NCI-H2171 treated with DMSO at 0.1 percent for 48 hours (cell line): ENCODE measurements around the gene GAS2.

Source experiments
- DNase-seq: peaks from one replicate; lab custom pipeline; 2025; lab: John Stamatoyannopoulos, UW

The GAS2 gene

GRCh38 chr11:22728600-22729389 is 62.4 kb downstream of the GAS2 start:
- DNase-seq, result peak; percentile 35

GRCh38 chr11:22730319-22730718 is 63.9 kb downstream of the GAS2 start:
- peak; percentile 44 for DNase-seq

- no peak for DNase-seq
These were observed 66.2 kb downstream of the GAS2 start for GRCh38 chr11:22732588-22732987.

- peak; percentile 97 for DNase-seq
These were observed 67.3 kb downstream of the GAS2 start for GRCh38 chr11:22733475-22734248.

- no peak for DNase-seq
These were observed 68.4 kb downstream of the GAS2 start for GRCh38 chr11:22734628-22735345.

- peak; percentile 9 for DNase-seq
These were observed 75.8 kb downstream of the GAS2 start for GRCh38 chr11:22742157-22742613.

- DNase-seq, result no peak
These were observed 83.1 kb downstream of the GAS2 start for GRCh38 chr11:22749536-22749935.

GRCh38 chr11:22752908-22753310 is 86.5 kb downstream of the GAS2 start:
- DNase-seq, result peak; percentile 98

- DNase-seq, result peak; percentile 88
These were observed 87.0 kb downstream of the GAS2 start for GRCh38 chr11:22753416-22753815.

- DNase-seq, result no peak
These were observed 94.7 kb downstream of the GAS2 start for GRCh38 chr11:22761066-22761465.

GRCh38 chr11:22763166-22763565 is 96.8 kb downstream of the GAS2 start:
- no peak for DNase-seq

- DNase-seq, result no peak
These were observed 98.3 kb downstream of the GAS2 start for GRCh38 chr11:22764735-22765134.

GRCh38 chr11:22768281-22768680 is 101.9 kb downstream of the GAS2 start:
- no peak for DNase-seq

GRCh38 chr11:22769081-22769480 is 102.7 kb downstream of the GAS2 start:
- DNase-seq, result no peak

GRCh38 chr11:22774716-22775115 is 108.3 kb downstream of the GAS2 start:
- no peak for DNase-seq

- no peak for DNase-seq
These were observed 108.8 kb downstream of the GAS2 start for GRCh38 chr11:22775248-22775647.

GRCh38 chr11:22778642-22779041 is 112.2 kb downstream of the GAS2 start:
- peak; percentile 74 for DNase-seq

GRCh38 chr11:22779850-22780249 is 113.4 kb downstream of the GAS2 start:
- DNase-seq, result no peak

GRCh38 chr11:22780952-22781593 is 114.7 kb downstream of the GAS2 start:
- no peak for DNase-seq

- peak; percentile 76 for DNase-seq
These were observed 118.8 kb downstream of the GAS2 start for GRCh38 chr11:22785251-22785650.

- no peak for DNase-seq
These were observed 120.1 kb downstream of the GAS2 start for GRCh38 chr11:22786475-22786874.

- DNase-seq, result no peak
These were observed 120.6 kb downstream of the GAS2 start for GRCh38 chr11:22787055-22787454.
